D721Med (cell line): Measurements from ENCODE around the gene POU3F2.
A peak's percentile ranks its signal among the peaks of the same experiment; 100 is the strongest.

Experiments
- DNase-seq: peaks from one replicate; pipeline ENCODE4 v3.0.0; 2011; ENCODE audit warnings: low spot score; ENCODE audit not compliant: insufficient read length
- FAIRE-seq: peaks from 2 replicates; lab custom pipeline; 2011; peaks lifted over from hg19 to GRCh38; lab: Jason Lieb, UNC
- CTCF ChIP-seq: IDR thresholded peaks from 2 replicates; pipeline ENCODE4 v1.5.1; 2012; ENCODE audit warnings: mild to moderate bottlenecking, control low read depth; ENCODE audit not compliant: insufficient read depth; ENCODE audit errors: missing control alignments

Gene POU3F2

GRCh38 chr6:98836025-98836961 is 1.9 kb downstream of the POU3F2 start:
- peak; percentile 38 for FAIRE-seq
- DNase-seq, result no peak
- no peak for TF ChIP-seq CTCF

- no peak for FAIRE-seq
- no peak for DNase-seq
- no peak for TF ChIP-seq CTCF
Measured at GRCh38 chr6:98836962-98837944, 2.9 kb downstream of the POU3F2 start.

- no peak for FAIRE-seq
- no peak for DNase-seq
- no peak for TF ChIP-seq CTCF
Measured at GRCh38 chr6:98838032-98838431, 3.7 kb downstream of the POU3F2 start.

- no peak for DNase-seq
- FAIRE-seq, result no peak
- no peak for TF ChIP-seq CTCF
Measured at GRCh38 chr6:98838975-98839374, 4.6 kb downstream of the POU3F2 start.

GRCh38 chr6:98839781-98840361 is 5.5 kb downstream of the POU3F2 start:
- peak; percentile 40 for TF ChIP-seq CTCF
- FAIRE-seq (no peak), DNase-seq (no peak)

GRCh38 chr6:98840385-98840784 is 6.0 kb downstream of the POU3F2 start:
- TF ChIP-seq CTCF, result no peak
- no peak for DNase-seq
- FAIRE-seq, result no peak
